IPS-18a (cell line): ENCODE measurements around the gene KIAA2012.

Source experiments
- H3K27ac ChIP-seq: one replicate; pipeline ENCODE4 v1.5.1; 2013; ENCODE audit warnings: low read length
- H3K27me3 ChIP-seq: one replicate; pipeline ENCODE4 v1.6.1; 2013; ENCODE audit warnings: mild to moderate bottlenecking, low read length; ENCODE audit not compliant: control insufficient read depth, insufficient read depth
- H3K36me3 ChIP-seq: one replicate; pipeline ENCODE4 v1.6.1; 2013; ENCODE audit warnings: low read depth, low read length; ENCODE audit not compliant: control insufficient read depth
- H3K4me1 ChIP-seq: one replicate; pipeline ENCODE4 v1.6.1; 2013; ENCODE audit warnings: low read depth, low read length; ENCODE audit not compliant: control insufficient read depth
- H3K4me3 ChIP-seq: one replicate; pipeline ENCODE4 v1.5.1; 2013; ENCODE audit warnings: low read length
- H3K9ac ChIP-seq: one replicate; pipeline ENCODE4 v1.6.1; 2013; ENCODE audit warnings: mild to moderate bottlenecking, low read length, moderate library complexity
- H3K9me3 ChIP-seq: one replicate; pipeline ENCODE4 v1.6.1; 2013; ENCODE audit warnings: low read depth, low read length; ENCODE audit not compliant: control insufficient read depth

KIAA2012 gene

GRCh38 chr2:202035089-202035940, 37.7 kb upstream of the KIAA2012 start:
- H3K9ac ChIP-seq = peak overlapping the region; percentile 73
- no peaks in the 10 kb centered on the region for H3K9me3 ChIP-seq
- peaks cover 39% of the 10 kb centered on the region for H3K4me1 ChIP-seq
- H3K27me3 ChIP-seq = no peaks in the 10 kb centered on the region
- H3K27ac ChIP-seq = no peak overlapping the region
- H3K36me3 ChIP-seq = peaks cover 29% of the 10 kb centered on the region
- H3K4me3 ChIP-seq = peak overlapping the region; percentile 72

GRCh38 chr2:202035941-202036372, 37.1 kb upstream of the KIAA2012 start:
- no peaks in the 10 kb centered on the region for H3K9me3 ChIP-seq
- H3K4me1 ChIP-seq = peaks cover 35% of the 10 kb centered on the region
- H3K27me3 ChIP-seq = no peaks in the 10 kb centered on the region
- H3K27ac ChIP-seq = no peak overlapping the region
- peaks cover 29% of the 10 kb centered on the region for H3K36me3 ChIP-seq
- H3K9ac ChIP-seq = peak overlapping the region; percentile 73
- peak overlapping the region; percentile 72 for H3K4me3 ChIP-seq

GRCh38 chr2:202036601-202037037, 36.4 kb upstream of the KIAA2012 start:
- Histone ChIP-seq H3K36me3 (peaks cover 29% of the 10 kb centered on the region), H3K4me1 (peaks cover 28% of the 10 kb centered on the region), H3K9ac (peak overlapping the region; percentile 73), H3K27ac (no peak overlapping the region), H3K27me3 (no peaks in the 10 kb centered on the region), H3K4me3 (peak overlapping the region; percentile 72), H3K9me3 (no peaks in the 10 kb centered on the region)

GRCh38 chr2:202037086-202037485, 36.0 kb upstream of the KIAA2012 start:
- H3K4me3 ChIP-seq = peak overlapping the region; percentile 72
- peaks cover 29% of the 10 kb centered on the region for H3K36me3 ChIP-seq
- no peaks in the 10 kb centered on the region for H3K9me3 ChIP-seq
- peaks cover 26% of the 10 kb centered on the region for H3K4me1 ChIP-seq
- no peaks in the 10 kb centered on the region for H3K27me3 ChIP-seq
- peak overlapping the region; percentile 73 for H3K9ac ChIP-seq
- no peak overlapping the region for H3K27ac ChIP-seq

DNA sequence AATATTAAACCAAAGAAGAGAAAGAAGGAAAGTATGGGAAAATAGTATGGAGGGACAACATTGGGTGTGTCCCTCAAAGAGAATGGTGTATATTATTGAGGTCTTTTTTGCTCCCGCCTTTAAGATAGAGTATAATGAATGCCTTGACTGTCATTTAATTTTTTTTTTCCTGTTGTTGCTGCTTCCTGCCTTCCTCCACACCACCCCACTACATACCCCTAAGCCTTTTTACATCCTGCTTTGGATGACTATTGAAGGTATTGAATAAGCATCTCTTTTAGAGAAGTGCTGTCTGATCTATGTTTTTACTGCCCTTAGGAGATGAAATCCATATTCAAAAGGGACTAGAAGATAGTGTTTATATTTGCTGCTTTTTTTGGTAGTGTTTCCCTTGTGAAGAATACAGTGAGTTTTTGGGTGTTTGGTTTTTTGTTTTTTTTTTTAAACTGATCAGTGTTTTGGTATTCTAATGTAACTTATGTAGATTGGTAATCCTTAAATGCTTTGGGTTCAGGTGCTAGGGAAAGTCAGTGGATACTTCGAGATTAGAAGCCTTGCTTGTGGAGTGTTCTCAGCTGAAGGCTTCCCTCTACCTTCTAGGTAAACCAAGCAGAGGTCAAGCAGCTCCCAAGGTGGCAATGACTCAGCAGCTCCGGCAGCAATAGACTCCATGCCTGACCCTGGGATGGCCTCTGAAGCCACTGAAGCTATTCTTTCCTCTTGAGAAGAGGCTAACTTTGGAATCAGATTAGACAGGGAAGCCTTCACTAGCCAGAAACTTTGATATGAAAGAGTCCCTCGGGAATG, 34.4 kb upstream of the KIAA2012 start:
- Histone ChIP-seq H3K27me3 (no peaks in the 10 kb centered on the region), H3K27ac (peak overlapping the region; percentile 57), H3K9ac (peak overlapping the region; percentile 73), H3K4me3 (peak overlapping the region; percentile 72), H3K4me1 (peaks cover 26% of the 10 kb centered on the region), H3K36me3 (peaks cover 29% of the 10 kb centered on the region), H3K9me3 (no peaks in the 10 kb centered on the region)

DNA sequence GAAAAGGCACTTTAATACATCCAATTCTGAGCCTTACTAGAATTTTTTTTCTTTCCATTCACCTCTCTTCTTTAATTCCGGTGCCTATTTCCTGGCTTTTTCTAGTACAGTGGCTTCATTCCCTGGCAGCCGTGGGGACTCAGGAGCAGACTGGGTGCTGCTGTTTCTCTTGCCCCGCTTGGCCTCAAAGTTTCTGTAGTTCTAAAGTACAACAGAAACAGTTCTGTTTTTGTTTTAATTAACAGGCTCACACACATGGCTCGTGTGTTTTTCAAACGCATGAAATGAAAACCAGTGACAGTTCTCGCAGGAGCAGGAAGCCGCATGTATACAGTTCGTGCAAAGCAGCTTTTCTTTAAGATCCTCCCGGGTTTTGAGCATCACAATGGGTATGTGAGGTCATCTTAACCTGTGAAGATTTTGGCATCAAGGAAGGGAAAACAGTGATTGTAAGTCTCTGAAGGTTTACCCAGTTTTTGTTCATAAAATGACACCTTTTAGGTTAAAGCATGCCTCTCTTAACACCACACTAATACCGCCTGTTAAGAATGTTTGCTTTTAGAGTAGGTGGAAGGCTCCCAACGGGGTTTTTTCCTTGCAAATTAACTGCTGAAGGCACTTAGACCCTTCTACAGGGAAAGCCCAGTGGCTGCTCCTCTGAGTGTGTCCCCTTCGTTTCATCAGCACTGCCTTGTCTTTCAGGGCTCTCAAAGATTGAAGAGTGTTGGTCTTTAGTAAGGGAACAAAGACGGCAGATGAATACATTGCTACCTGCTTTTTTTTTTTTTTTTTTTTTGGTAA, 33.6 kb upstream of the KIAA2012 start:
- H3K27ac ChIP-seq = peak overlapping the region; percentile 57
- H3K4me3 ChIP-seq = peak overlapping the region; percentile 72
- H3K4me1 ChIP-seq = peaks cover 26% of the 10 kb centered on the region
- H3K9me3 ChIP-seq = no peaks in the 10 kb centered on the region
- peak overlapping the region; percentile 73 for H3K9ac ChIP-seq
- peaks cover 29% of the 10 kb centered on the region for H3K36me3 ChIP-seq
- no peaks in the 10 kb centered on the region for H3K27me3 ChIP-seq

DNA sequence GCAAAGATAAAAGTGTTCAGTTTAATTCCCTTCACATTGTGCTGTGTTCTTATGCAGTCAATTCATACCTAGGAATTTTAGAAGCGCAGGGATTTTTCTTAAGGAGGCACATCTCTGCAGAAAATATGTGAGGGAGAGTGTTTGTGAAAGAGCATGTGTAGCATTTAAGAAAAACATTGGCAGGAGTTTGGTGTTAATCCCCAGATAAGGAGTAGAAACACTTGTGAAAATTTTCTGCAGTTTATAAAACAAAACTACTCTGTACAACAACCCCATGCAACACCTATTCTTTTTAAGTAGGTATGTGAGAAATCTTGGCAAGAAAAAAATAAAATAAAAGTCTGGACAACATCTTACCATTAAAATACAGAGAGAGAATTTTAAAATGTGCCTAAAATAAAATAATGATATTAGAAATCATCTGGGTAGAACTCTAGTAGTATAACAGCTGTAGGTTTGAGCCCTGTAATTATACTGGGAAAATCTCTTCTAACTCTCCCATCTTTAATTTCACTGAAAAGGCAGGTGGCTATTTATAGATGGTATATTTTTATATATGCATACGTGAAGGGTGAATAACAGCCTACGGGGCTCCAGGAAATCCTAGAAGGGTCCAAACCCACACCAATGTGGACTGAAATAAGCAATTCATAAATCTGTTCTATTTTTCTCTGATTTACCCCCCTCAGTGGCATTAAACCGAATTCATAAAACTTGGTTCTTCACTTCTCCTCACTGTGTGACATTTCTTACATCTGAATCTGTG, 32.8 kb upstream of the KIAA2012 start:
- Histone ChIP-seq H3K9me3 (no peaks in the 10 kb centered on the region), H3K36me3 (peaks cover 29% of the 10 kb centered on the region), H3K4me3 (no peak overlapping the region), H3K4me1 (peaks cover 26% of the 10 kb centered on the region), H3K27ac (peak overlapping the region; percentile 57), H3K9ac (peak overlapping the region; percentile 73), H3K27me3 (no peaks in the 10 kb centered on the region)

GRCh38 chr2:202042444-202042843, 30.6 kb upstream of the KIAA2012 start:
- H3K9me3 ChIP-seq = no peaks in the 10 kb centered on the region
- H3K4me3 ChIP-seq = no peak overlapping the region
- no peaks in the 10 kb centered on the region for H3K27me3 ChIP-seq
- no peak overlapping the region for H3K9ac ChIP-seq
- H3K36me3 ChIP-seq = peaks cover 10% of the 10 kb centered on the region
- peaks cover 26% of the 10 kb centered on the region for H3K4me1 ChIP-seq
- H3K27ac ChIP-seq = no peak overlapping the region

DNA sequence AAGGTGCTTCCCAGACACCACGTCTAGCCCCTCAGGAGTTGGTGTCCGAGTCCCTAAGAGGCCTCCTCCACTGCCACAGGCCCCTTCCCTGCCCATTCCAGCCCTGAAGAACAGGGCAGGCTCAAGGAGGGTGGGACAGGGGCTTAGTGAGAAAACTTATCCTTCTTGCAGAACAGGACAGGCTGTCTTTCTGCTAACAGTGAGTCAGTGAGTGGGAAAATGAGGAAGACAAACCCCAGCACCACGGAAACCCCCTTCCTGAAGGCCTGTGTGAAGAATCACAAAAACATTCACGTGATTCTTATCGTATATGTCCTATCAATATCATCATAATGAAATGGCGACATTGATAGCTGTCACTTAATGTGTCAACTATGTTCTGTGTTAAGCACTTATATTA, 29.6 kb upstream of the KIAA2012 start:
- Histone ChIP-seq H3K9ac (no peak overlapping the region), H3K36me3 (peaks cover 2% of the 10 kb centered on the region), H3K27me3 (no peaks in the 10 kb centered on the region), H3K4me1 (peaks cover 21% of the 10 kb centered on the region), H3K27ac (no peak overlapping the region), H3K9me3 (no peaks in the 10 kb centered on the region), H3K4me3 (no peak overlapping the region)

DNA sequence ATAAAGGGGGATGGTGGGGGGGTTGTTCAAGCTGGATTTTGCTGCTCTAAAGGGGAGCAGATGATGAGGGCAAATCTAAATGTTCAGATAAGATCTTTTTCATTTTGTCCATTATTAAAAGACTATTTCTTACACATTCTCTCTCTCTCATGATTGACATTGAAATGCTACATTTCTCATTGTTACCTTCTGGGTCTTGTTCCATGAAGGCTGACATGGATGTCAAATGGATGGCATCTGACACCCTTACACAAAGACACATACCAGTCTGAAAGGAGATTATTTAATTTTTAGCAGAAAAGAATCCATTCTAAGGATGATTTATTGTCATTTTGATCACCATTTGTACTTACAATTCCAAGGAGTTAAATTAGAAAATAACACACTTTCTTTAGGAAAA, 28.3 kb upstream of the KIAA2012 start:
- Histone ChIP-seq H3K36me3 (no peaks in the 10 kb centered on the region), H3K4me1 (peaks cover 8% of the 10 kb centered on the region), H3K27ac (no peak overlapping the region), H3K9me3 (no peaks in the 10 kb centered on the region), H3K9ac (no peak overlapping the region), H3K4me3 (no peak overlapping the region), H3K27me3 (no peaks in the 10 kb centered on the region)
